Stimulated activated CD8-positive, alpha-beta memory T cell treated with anti-CD3 and anti-CD28 coated beads, Interleukin-7, amount 100 ng/mL, for 4 hours (primary cell): ENCODE measurements around the gene BPIFB6.

ENCODE experiments used
- DNase-seq, 2 donors: peaks; one replicate each; pipeline ENCODE4 v3.0.0-alpha.2; 2020; ENCODE audit warnings: low read depth in 2 of 2

BPIFB6 gene

GRCh38 chr20:33002087-33002808, 29.2 kb upstream of the BPIFB6 start:
- no peak for DNase-seq

- no peak for DNase-seq
Measured at GRCh38 chr20:33004141-33004751, 27.2 kb upstream of the BPIFB6 start, which contains the start of gene SUN5. SUN5 (minus strand) TSS chr20:33004433; CDS start chr20:33004340, 93 bp downstream.

GRCh38 chr20:33005132-33005566, 26.3 kb upstream of the BPIFB6 start:
- peak in 1 of 2 donors; percentile 6 for DNase-seq

- DNase-seq = no peak
Measured at GRCh38 chr20:33005908-33006775, 25.3 kb upstream of the BPIFB6 start.

GRCh38 chr20:33006776-33007375, 24.6 kb upstream of the BPIFB6 start:
- DNase-seq = no peak

GRCh38 chr20:33007376-33008335, 23.8 kb upstream of the BPIFB6 start, which contains the start of gene BPIFB2:
BPIFB2 (plus strand) TSS chr20:33007704; CDS start chr20:33008575, 871 bp downstream.
- DNase-seq = no peak

- DNase-seq = no peak
Measured at GRCh38 chr20:33008336-33009213, 22.9 kb upstream of the BPIFB6 start.

- DNase-seq = no peak
Measured at GRCh38 chr20:33009214-33010132, 22.0 kb upstream of the BPIFB6 start.

- DNase-seq = no peak
Measured at GRCh38 chr20:33010133-33010504, 21.3 kb upstream of the BPIFB6 start.

GRCh38 chr20:33010674-33011449, 20.6 kb upstream of the BPIFB6 start:
- DNase-seq = no peak

- DNase-seq = no peak
Measured at GRCh38 chr20:33012327-33013189, 18.9 kb upstream of the BPIFB6 start.

- DNase-seq = no peak
Measured at GRCh38 chr20:33013701-33014326, 17.6 kb upstream of the BPIFB6 start.

- no peak for DNase-seq
Measured at GRCh38 chr20:33014336-33015113, 16.9 kb upstream of the BPIFB6 start.

GRCh38 chr20:33015114-33015484, 16.3 kb upstream of the BPIFB6 start:
- no peak for DNase-seq

GRCh38 chr20:33015700-33016580, 15.5 kb upstream of the BPIFB6 start:
- no peak for DNase-seq
